ENCODE results near the gene TPPP3.

- no peak for TF ChIP-seq CTCF (IDR thresholded peaks at IDR 0.05)
- no peak for TF ChIP-seq POLR2A (IDR thresholded peaks at IDR 0.05)
Measured at GRCh38 chr16:67364600-67365235, 28.6 kb downstream of the TPPP3 start.

Measured in gastroesophageal sphincter (tissue), 3 donors.